GM12864 (cell line): ENCODE data around the gene GREB1L.

Experiments used
- DNase-seq: peaks from one replicate; pipeline ENCODE4 v3.0.0-alpha.2; 2011; ENCODE audit warnings: low read depth
- H3K4me3 ChIP-seq: 2 replicates; pipeline ENCODE4 v1.5.1; 2011; ENCODE audit warnings: mild to moderate bottlenecking, low read depth, low read length, control low read depth
- TF ChIP-seq, protein P1 (sequence below): IDR thresholded peaks from 2 replicates; pipeline ENCODE4 v1.5.1; 2011; ENCODE audit warnings: low read depth, mild to moderate bottlenecking, moderate library complexity, low read length, control low read depth, inconsistent platforms; ENCODE audit errors: missing control alignments

Gene GREB1L

DNA sequence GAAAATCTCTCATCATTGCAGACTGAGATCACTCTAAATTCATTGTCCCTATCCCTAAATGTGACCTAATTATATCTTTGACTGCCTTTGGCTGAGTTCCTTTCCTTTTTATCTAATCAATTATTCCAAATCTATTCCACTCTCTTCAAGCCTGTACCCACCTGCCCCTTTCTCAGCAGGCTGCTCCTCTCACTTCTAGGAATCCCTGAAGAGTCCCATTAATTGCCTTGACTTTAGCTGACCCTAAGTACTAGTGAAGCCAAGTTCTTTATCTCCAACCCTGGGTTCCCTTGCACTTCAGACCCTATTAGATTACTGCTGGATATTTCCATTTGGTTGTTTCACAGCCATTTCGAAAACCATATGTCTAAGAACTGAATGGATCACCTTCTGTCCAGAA lies 102.8 kb downstream of the GREB1L start:
- no peak overlapping the region for H3K4me3 ChIP-seq
- DNase-seq, result no peak
- TF ChIP-seq, protein P1, sequence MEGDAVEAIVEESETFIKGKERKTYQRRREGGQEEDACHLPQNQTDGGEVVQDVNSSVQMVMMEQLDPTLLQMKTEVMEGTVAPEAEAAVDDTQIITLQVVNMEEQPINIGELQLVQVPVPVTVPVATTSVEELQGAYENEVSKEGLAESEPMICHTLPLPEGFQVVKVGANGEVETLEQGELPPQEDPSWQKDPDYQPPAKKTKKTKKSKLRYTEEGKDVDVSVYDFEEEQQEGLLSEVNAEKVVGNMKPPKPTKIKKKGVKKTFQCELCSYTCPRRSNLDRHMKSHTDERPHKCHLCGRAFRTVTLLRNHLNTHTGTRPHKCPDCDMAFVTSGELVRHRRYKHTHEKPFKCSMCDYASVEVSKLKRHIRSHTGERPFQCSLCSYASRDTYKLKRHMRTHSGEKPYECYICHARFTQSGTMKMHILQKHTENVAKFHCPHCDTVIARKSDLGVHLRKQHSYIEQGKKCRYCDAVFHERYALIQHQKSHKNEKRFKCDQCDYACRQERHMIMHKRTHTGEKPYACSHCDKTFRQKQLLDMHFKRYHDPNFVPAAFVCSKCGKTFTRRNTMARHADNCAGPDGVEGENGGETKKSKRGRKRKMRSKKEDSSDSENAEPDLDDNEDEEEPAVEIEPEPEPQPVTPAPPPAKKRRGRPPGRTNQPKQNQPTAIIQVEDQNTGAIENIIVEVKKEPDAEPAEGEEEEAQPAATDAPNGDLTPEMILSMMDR, result no peak

DNA sequence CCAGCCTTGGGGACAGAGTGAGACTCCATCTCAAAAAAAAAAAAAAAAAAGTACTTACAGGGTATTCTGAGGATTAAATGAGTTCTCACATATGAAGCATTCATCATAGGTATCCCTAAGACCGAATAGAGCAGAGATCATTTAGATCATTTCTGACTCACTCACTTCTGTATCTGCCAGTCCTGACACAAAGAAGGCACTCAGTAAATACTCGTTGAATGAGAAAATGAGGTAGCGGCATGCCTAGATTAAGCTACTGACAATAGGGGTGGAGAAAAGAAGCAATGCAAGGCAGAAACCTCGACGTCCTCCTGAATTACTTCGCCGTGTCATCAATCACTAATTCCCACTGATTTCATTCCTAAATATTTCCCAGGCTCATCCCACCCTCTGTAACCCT lies 103.8 kb downstream of the GREB1L start:
- no peak for DNase-seq
- H3K4me3 ChIP-seq, result no peak overlapping the region
- TF ChIP-seq, protein P1, result no peak

DNA sequence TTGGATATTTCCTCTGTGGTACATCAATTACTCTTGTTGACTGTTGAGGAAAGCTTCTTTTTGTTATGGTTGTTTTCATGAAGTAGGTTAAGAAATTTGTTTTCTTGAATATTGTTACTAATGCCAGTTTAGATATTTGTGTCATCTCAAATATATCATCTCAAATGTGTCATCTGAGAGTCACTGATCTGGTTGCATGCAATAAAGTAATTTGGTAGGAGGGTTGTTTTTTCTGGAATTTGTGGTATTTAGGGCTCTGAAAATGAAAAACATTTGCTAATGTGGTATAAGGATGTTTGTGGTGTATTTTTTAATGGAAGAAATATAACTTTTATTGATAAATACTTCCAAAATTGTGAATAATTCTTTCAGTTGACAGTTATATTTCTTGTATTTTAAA lies 117.7 kb downstream of the GREB1L start:
- H3K4me3 ChIP-seq, result no peak overlapping the region
- TF ChIP-seq, protein P1, result no peak
- no peak for DNase-seq

DNA sequence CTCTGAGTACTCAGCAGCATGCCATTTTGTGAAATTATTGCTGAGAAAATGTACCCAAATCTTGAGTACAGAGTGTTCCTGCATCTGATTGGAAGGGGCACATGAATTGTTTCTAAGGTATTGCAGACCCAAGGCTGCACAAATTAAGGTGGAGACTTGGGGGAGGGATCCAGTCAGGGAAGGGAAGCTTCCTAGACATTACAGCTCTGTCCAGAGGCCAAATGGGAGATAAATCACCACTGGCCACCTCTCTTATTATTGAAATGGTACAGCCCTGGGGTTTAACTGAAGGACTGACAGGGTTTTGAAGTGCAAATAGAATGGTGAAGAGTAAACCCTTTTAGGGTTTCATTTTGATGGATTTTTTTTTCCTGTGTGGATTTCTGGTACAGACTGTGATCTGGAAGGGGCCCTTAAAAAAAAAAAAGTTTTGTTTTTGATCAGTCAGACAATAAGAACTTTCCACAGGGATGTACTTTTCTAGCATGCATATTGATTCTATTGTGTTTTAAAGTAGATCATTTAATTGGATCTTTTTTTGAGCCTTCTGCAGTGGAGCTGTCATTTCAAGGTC lies 119.4 kb downstream of the GREB1L start:
- TF ChIP-seq, protein P1, result no peak
- no peak overlapping the region for H3K4me3 ChIP-seq

DNA sequence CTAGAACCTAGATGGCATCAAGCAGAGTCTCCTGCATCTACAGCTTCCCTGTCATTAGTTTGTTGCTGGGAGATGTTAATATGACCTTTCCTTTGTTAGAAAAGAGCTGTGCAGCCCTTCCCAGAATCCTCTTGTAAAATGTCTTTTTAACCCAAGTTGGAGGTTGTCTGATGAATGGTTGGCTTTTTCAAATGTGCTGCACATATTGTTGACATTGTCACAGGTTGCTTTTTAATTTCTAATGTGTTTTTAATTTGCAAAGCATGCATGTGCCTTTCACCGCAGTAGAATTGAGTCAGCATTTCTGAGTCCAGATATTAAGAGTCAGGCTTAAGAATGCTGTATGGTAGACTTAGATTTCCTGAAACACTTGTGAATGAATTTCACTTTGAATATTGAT lies 120.8 kb downstream of the GREB1L start:
- no peak overlapping the region for H3K4me3 ChIP-seq
- TF ChIP-seq, protein P1, result no peak
- no peak for DNase-seq

More for the DNA sequence above, 119.4 kb downstream of the GREB1L start:
- no peak for DNase-seq

DNA sequence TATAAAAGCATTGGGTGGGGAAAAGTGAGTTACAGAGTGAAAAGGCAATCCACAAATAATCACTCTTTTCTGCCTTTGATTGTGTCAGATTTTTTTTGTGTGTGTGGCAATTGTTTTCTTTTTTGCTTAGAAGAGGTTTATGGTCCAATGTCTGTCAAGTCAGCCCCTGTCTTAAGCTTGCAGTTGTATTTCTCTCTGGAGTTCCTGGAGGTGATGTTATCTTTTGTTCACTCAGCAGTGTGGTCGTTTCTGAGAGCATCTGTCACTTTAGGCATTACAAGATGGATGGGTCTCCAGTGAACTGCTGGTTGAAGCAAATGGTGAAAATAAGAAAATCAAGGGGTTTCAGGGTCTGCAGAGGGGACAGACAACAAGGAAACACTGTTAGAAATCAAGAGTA lies 121.3 kb downstream of the GREB1L start:
- no peak overlapping the region for H3K4me3 ChIP-seq
- DNase-seq, result no peak
- TF ChIP-seq, protein P1, result no peak

DNA sequence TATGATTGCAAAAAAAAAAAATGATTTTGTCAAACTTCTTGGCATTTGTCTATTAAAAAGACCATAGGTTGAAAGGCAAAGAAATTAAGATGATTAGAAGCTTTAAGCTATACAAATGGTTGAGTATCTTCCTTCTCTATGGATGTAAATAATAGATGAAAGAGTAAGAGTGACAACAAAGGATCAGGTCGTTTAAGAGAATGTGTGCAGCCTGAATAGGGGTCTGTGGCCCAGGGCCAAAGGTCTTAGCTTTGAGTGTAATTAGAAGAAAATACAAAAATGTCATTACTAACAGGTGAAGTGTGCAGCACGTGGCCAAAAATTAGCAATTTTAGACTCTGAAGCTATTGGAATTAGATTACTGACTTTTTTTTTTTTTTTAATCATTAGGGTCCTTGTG lies 122.4 kb downstream of the GREB1L start:
- TF ChIP-seq, protein P1, result no peak
- DNase-seq, result no peak
- H3K4me3 ChIP-seq, result no peak overlapping the region
